ENCODE results near the gene SLC25A22.

The SLC25A22 gene

DNA sequence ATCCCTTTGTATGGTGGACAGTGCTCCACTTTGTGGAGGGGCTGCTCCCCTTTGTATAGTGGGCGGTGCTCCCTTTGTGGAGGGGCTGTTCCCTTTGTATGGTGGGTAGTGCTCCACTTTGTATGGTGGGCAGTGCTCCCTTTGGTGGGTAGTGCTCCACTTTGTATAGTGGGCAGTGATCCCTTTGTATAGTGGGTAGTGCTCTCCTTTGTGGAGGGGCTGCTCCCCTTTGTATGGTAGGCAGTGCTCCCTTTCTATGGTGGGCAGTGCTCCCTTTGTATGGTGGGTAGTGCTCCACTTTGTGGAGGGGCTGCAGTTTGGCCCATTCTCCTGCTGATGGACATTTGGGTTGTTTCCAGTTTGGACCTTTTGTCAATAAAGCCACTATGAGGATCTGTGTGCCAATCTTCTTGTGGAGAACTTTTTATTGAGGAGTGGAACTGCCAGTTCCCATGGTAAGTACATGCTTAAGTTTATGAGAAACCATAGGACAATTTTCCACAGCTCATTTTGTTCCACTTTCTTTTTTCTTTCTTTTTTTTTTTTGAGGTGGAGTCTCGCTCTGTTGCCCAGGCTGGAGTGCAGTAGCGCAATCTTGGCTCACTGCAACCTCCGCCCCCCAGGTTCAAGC, 55.4 kb downstream of the SLC25A22 start:
- DNase-seq: no peak

DNA sequence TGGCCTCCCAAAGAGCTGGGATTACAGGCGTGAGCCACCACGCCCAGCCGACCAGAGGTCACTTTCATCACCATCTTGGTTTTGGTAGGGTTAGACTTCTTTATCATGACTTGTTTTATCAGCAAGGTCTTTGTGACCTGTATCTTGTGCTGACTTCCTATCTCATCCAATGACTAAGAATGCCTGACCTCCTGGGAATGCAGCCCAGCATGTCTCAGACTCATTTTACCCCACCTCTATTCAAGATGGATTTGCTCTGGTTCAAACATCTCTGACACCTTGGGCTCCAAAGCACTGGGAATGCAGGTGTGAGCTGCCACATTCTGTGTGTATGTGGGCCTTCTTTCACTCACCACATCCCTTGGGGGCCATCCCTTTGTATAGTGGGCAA, 55.9 kb downstream of the SLC25A22 start:
- DNase-seq: no peak

All from SHP77 (cell line).